ENCODE data around the gene PSME2.

- no peak for TF ChIP-seq CTCF (IDR thresholded peaks at IDR 0.05)
- TF ChIP-seq POLR2A (IDR thresholded peaks at IDR 0.05), result no peak
These were observed 46.5 kb upstream of the PSME2 start for GRCh38 chr14:24192933-24193332.
